Activated T-cell treated with anti-CD3 and anti-CD28 coated beads, Interleukin-2, amount 50 U/mL, for 4 hours (primary cell): ENCODE data around the gene MYO18A. TPM values are rescaled to one million over a fixed set of nuclear protein-coding genes. Genes with fewer than 3 reads are reported as not detected.
"Not testable (repeated sequence)": the region's sequence is repeated elsewhere in the genome, so short reads cannot be mapped to it uniquely, and the experiment has no call there.

Experiments
- ATAC-seq, 2 donors: fragments of 200-7000 bp; cut with Tn5 transposase; one replicate each; pipeline ENCODE4 v1.10.0; 2021
- DNase-seq: peaks from one replicate; pipeline ENCODE4 v3.0.0-alpha.2; 2020
- H3K27me3 Mint-ChIP-seq: one replicate; pipeline ENCODE4 v1.8.0; 2021; ENCODE audit warnings: low read depth, mixed read lengths
- H3K36me3 Mint-ChIP-seq: one replicate; pipeline ENCODE4 v1.8.0; 2022; ENCODE audit warnings: mixed read lengths; ENCODE audit not compliant: insufficient read depth
- H3K4me1 Mint-ChIP-seq: one replicate; pipeline ENCODE4 v1.8.0; 2021; ENCODE audit warnings: low read depth, mixed read lengths
- H3K4me3 Mint-ChIP-seq: one replicate; pipeline ENCODE4 v1.8.0; 2021; ENCODE audit warnings: mild to moderate bottlenecking, moderate library complexity, mixed read lengths
- H3K9me3 Mint-ChIP-seq: one replicate; pipeline ENCODE4 v1.8.0; 2021; ENCODE audit warnings: mixed read lengths
- total RNA-seq, 3 donors: library from RNA; stranded (reverse); gene quantifications; one replicate each; pipeline ENCODE4 v1.2.1, GENCODE V29; 2021

The MYO18A gene
- total RNA-seq, 3 donors from 2014 or later: 24.2 to 24.3 (median 24.2) TPM

GRCh38 chr17:29209073-29209472 is 28.9 kb upstream of the MYO18A start:
- no peaks in the 10 kb centered on the region for H3K36me3 Mint-ChIP-seq
- no peaks in the 10 kb centered on the region for H3K9me3 Mint-ChIP-seq
- H3K4me3 Mint-ChIP-seq: no peak overlapping the region
- no peak for DNase-seq
- no peaks in the 10 kb centered on the region for H3K4me1 Mint-ChIP-seq
- ATAC-seq: no peak
- peaks cover 5% of the 10 kb centered on the region for H3K27me3 Mint-ChIP-seq

GRCh38 chr17:29207975-29208374 is 27.8 kb upstream of the MYO18A start:
- Mint-ChIP-seq H3K27me3 (peaks cover 5% of the 10 kb centered on the region), H3K36me3 (no peaks in the 10 kb centered on the region), H3K4me3 (no peak overlapping the region), H3K4me1 (no peaks in the 10 kb centered on the region), H3K9me3 (no peaks in the 10 kb centered on the region)
- no peak for DNase-seq
- ATAC-seq: no peak

- H3K9me3 Mint-ChIP-seq: no peaks in the 10 kb centered on the region
- ATAC-seq (no peak), DNase-seq (no peak)
- no peaks in the 10 kb centered on the region for H3K36me3 Mint-ChIP-seq
- H3K4me3 Mint-ChIP-seq: no peak overlapping the region
- H3K4me1 Mint-ChIP-seq: no peaks in the 10 kb centered on the region
- peaks cover 4% of the 10 kb centered on the region for H3K27me3 Mint-ChIP-seq
Observed at GRCh38 chr17:29205047-29205446, 24.8 kb upstream of the MYO18A start.

- H3K27me3 Mint-ChIP-seq, DNase-seq, H3K4me3 Mint-ChIP-seq, H3K9me3 Mint-ChIP-seq, H3K4me1 Mint-ChIP-seq, ATAC-seq, H3K36me3 Mint-ChIP-seq: not testable (repeated sequence)
Observed at GRCh38 chr17:29204068-29204804, 24.0 kb upstream of the MYO18A start.

- Mint-ChIP-seq H3K27me3 (peaks cover 7% of the 10 kb centered on the region), H3K4me1 (no peaks in the 10 kb centered on the region), H3K4me3 (no peak overlapping the region), H3K36me3 (no peaks in the 10 kb centered on the region), H3K9me3 (no peaks in the 10 kb centered on the region)
- no peak for ATAC-seq
- no peak for DNase-seq
Observed at GRCh38 chr17:29197516-29198272, 17.5 kb upstream of the MYO18A start.

GRCh38 chr17:29196769-29197515 is 16.7 kb upstream of the MYO18A start:
- H3K4me3 Mint-ChIP-seq: no peak overlapping the region
- H3K36me3 Mint-ChIP-seq: no peaks in the 10 kb centered on the region
- ATAC-seq (no peak), DNase-seq (no peak)
- peaks cover 11% of the 10 kb centered on the region for H3K27me3 Mint-ChIP-seq
- no peaks in the 10 kb centered on the region for H3K4me1 Mint-ChIP-seq
- H3K9me3 Mint-ChIP-seq: no peaks in the 10 kb centered on the region

- Mint-ChIP-seq H3K4me1 (no peaks in the 10 kb centered on the region), H3K36me3 (no peaks in the 10 kb centered on the region), H3K4me3 (no peak overlapping the region), H3K9me3 (no peaks in the 10 kb centered on the region), H3K27me3 (peaks cover 17% of the 10 kb centered on the region)
- no peak for DNase-seq
- ATAC-seq: no peak
Observed at GRCh38 chr17:29195465-29196081, 15.4 kb upstream of the MYO18A start.

GRCh38 chr17:29194669-29195068 is 14.5 kb upstream of the MYO18A start:
- no peaks in the 10 kb centered on the region for H3K36me3 Mint-ChIP-seq
- H3K27me3 Mint-ChIP-seq: peaks cover 17% of the 10 kb centered on the region
- no peak for DNase-seq
- H3K4me3 Mint-ChIP-seq: no peak overlapping the region
- H3K9me3 Mint-ChIP-seq: no peaks in the 10 kb centered on the region
- no peak for ATAC-seq
- H3K4me1 Mint-ChIP-seq: no peaks in the 10 kb centered on the region

GRCh38 chr17:29193146-29193545 is 12.9 kb upstream of the MYO18A start:
- H3K27me3 Mint-ChIP-seq: peaks cover 17% of the 10 kb centered on the region
- H3K4me3 Mint-ChIP-seq: no peak overlapping the region
- DNase-seq (no peak), ATAC-seq (no peak)
- no peaks in the 10 kb centered on the region for H3K36me3 Mint-ChIP-seq
- H3K4me1 Mint-ChIP-seq: no peaks in the 10 kb centered on the region
- no peaks in the 10 kb centered on the region for H3K9me3 Mint-ChIP-seq

- ATAC-seq (no peak), DNase-seq (no peak)
- no peaks in the 10 kb centered on the region for H3K36me3 Mint-ChIP-seq
- no peaks in the 10 kb centered on the region for H3K4me1 Mint-ChIP-seq
- no peaks in the 10 kb centered on the region for H3K9me3 Mint-ChIP-seq
- H3K4me3 Mint-ChIP-seq: no peak overlapping the region
- H3K27me3 Mint-ChIP-seq: peaks cover 16% of the 10 kb centered on the region
Observed at GRCh38 chr17:29190592-29191207, 10.5 kb upstream of the MYO18A start.

- H3K36me3 Mint-ChIP-seq: no peaks in the 10 kb centered on the region
- DNase-seq (no peak), ATAC-seq (no peak)
- no peak overlapping the region for H3K4me3 Mint-ChIP-seq
- no peaks in the 10 kb centered on the region for H3K9me3 Mint-ChIP-seq
- no peaks in the 10 kb centered on the region for H3K4me1 Mint-ChIP-seq
- H3K27me3 Mint-ChIP-seq: peaks cover 16% of the 10 kb centered on the region
Observed at GRCh38 chr17:29190039-29190438, 9.8 kb upstream of the MYO18A start.

- Mint-ChIP-seq H3K4me1 (no peaks in the 10 kb centered on the region), H3K4me3 (no peak overlapping the region), H3K27me3 (peaks cover 16% of the 10 kb centered on the region), H3K9me3 (no peaks in the 10 kb centered on the region), H3K36me3 (no peaks in the 10 kb centered on the region)
- DNase-seq: no peak
- ATAC-seq: no peak
Observed at GRCh38 chr17:29189355-29189754, 9.2 kb upstream of the MYO18A start.

- Mint-ChIP-seq H3K27me3 (peaks cover 2% of the 10 kb centered on the region), H3K36me3 (no peaks in the 10 kb centered on the region), H3K4me3 (no peak overlapping the region), H3K9me3 (no peaks in the 10 kb centered on the region), H3K4me1 (peaks cover 13% of the 10 kb centered on the region)
- DNase-seq (no peak), ATAC-seq (no peak)
Observed at GRCh38 chr17:29181226-29181625, 1.0 kb upstream of the MYO18A start.

GRCh38 chr17:29180788-29181160 is 576 bp upstream of the MYO18A start:
- DNase-seq: no peak
- Mint-ChIP-seq H3K9me3 (no peaks in the 10 kb centered on the region), H3K4me3 (peak overlapping the region; percentile 54), H3K4me1 (peaks cover 17% of the 10 kb centered on the region), H3K27me3 (peaks cover 2% of the 10 kb centered on the region), H3K36me3 (no peaks in the 10 kb centered on the region)
- no peak for ATAC-seq
